Right ventricle myocardium superior (tissue), 1 donor: ENCODE data around the gene ADGRG3. TPM values are rescaled to one million over a fixed set of nuclear protein-coding genes. Genes with fewer than 3 reads are reported as not detected.
A peak's percentile ranks its signal among the peaks of the same experiment; 100 is the strongest.
"Not testable (repeated sequence)": the region's sequence is repeated elsewhere in the genome, so short reads cannot be mapped to it uniquely, and the experiment has no call there.

Experiments used
- ATAC-seq: fragments of 200-7000 bp; cut with Tn5 transposase; one replicate; pipeline ENCODE4 v1.9.1; 2020; ENCODE audit warnings: mild to moderate bottlenecking; ENCODE audit not compliant: poor library complexity
- DNase-seq: peaks from one replicate; pipeline ENCODE4 v3.0.0-alpha.2; 2020
- intact Hi-C: fragments of 100-400 bp; cut with DNase I; formaldehyde crosslinking; loops from one replicate; pipeline ENCODE4 v1.11.2; 2022
- total RNA-seq: library from RNA; stranded (reverse); fragmentation: NEBNext Ultra II Directional; extraction: Animal tissue kit (Norgen Biotek cat#: 25700); gene quantifications from one replicate; pipeline ENCODE4 v1.2.1, GENCODE V29; 2021
- donor health status: DM: no; HTN: yes; CAD: no; lungs with severe emphysema.

The ADGRG3 gene
- total RNA-seq, 1 donor from 2014 or later: 0.48 TPM

DNA sequence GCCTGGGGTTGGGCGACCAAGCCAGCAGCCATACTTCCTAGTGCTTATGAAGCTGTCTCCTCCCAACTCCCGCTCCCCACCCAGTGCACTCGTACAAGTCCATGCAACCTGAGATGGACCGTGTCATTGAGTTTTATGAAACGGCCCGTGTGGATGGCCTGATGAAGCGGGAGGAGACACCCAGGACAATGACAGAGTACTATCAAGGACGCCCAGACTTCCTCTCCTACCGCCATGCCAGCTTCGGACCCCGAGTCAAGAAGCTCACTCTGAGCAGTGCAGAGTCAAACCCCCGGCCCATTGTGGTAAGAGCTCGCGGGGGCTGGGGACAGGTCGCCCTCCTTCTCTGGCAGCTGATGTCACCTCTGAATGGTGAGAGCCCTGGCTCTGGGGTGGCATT lies 56.4 kb downstream of the ADGRG3 start:
- intact Hi-C loops: loop anchor here (5.0 to 10.0 kb wide), 2 partner anchors 120 to 147 kb away; no protein-coding TSS in a partner anchor

DNA sequence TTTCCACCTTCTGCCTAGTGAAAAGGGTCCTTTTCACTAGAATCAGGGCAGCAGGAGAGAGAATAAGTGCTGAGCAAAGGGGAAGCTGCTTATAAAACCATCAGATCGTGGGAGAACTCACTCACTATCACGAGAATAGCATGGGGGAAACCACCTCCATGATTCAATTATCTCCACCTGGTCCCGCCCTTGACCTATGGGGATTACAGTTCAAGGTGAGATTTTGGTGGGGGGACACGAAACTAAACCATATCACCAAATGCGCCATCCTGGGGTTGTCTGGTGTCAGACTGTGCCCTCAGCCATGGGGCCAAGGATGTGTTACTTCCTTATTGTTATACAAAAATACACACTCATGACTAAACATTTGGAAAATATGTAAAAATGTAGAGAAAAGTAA lies 57.0 kb downstream of the ADGRG3 start:
- DNase-seq (no peak), ATAC-seq (no peak)
- intact Hi-C loops: loop anchor here (10.0 kb wide), 1 partner anchor 120 kb away; no protein-coding TSS in a partner anchor

More for the DNA sequence above, 56.4 kb downstream of the ADGRG3 start:
- ATAC-seq: no peak
- no peak for DNase-seq

- DNase-seq (no peak), ATAC-seq (no peak)
- intact Hi-C loops: loop anchor here (10.0 kb wide), 1 partner anchor 121 kb away; no protein-coding TSS in a partner anchor
Measured at GRCh38 chr16:57725554-57725953, 57.4 kb downstream of the ADGRG3 start.

DNA sequence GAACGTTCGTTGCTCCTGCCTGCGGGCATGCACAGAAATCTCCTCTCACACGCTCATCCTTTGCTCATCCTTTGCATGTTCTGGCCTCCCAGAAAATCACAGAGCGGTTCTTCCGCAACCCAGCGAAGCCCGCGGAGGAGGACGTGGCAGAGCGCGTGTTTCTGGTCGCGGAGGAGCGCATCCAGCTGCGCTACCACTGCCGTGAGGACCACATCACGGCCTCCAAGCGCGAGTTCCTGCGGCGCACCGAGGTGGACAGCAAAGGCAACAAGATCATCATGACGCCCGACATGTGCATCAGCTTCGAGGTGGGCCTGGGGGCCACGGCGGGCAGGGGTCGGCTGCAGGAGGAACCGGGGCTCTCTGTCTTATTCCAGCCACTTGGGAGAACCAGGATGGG lies 57.9 kb downstream of the ADGRG3 start:
- intact Hi-C loops: loop anchor here (10.0 kb wide), 1 partner anchor 121 kb away; no protein-coding TSS in a partner anchor
- DNase-seq: no peak
- ATAC-seq: no peak

GRCh38 chr16:57726433-57726947 lies 58.4 kb downstream of the ADGRG3 start:
- DNase-seq: no peak
- ATAC-seq: no peak
- intact Hi-C loops: loop anchor here (10.0 kb wide), 1 partner anchor 122 kb away; no protein-coding TSS in a partner anchor

- intact Hi-C loops: loop anchor here (10.0 kb wide), 1 partner anchor 123 kb away; no protein-coding TSS in a partner anchor
- no peak for DNase-seq
Measured at GRCh38 chr16:57727610-57728009, 59.5 kb downstream of the ADGRG3 start.

GRCh38 chr16:57728336-57729181 lies 60.5 kb downstream of the ADGRG3 start:
- DNase-seq (no peak), ATAC-seq (no peak)
- intact Hi-C loops: loop anchor here (10.0 kb wide), 1 partner anchor 124 kb away; no protein-coding TSS in a partner anchor

More at GRCh38 chr16:57727610-57728009, 59.5 kb downstream of the ADGRG3 start:
- no peak for ATAC-seq

DNA sequence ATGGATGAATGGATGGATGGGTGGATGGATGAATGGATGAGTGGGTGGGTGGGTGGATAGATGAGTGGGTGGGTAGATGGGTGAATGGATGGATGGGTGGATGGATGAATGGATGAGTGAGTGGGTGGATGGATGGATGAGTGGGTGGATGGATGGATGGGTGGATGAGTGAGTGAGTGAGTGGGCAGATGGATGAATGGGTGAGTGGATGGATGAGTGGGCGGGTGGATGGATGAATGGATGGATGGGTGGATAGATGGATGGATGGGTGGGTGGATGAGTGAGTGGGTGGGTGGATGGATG lies 61.0 kb downstream of the ADGRG3 start:
- no peak for ATAC-seq
- DNase-seq: no peak
- intact Hi-C loops: loop anchor here (10.0 kb wide), 1 partner anchor 124 kb away; no protein-coding TSS in a partner anchor

DNA sequence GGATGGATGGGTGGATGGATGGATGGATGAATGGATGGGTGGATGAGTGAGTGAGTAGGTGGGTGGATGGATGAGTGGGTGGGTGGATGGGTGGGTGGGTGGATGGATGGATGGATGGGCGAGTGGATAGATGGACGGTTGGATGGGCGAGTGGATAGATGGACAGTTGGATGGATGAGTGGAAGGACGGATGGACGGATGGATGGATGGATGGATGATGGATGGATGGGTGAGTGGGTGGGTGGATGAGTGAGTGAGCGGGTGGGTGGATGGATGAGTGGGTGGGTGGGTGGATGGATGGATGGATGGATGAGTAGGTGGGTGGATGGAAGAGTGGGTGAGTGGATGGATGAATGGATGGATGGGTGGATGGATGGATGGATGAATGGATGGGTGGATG lies 61.7 kb downstream of the ADGRG3 start:
- not testable (repeated sequence) for DNase-seq, ATAC-seq
- intact Hi-C loops: loop anchor here (10.0 kb wide), 1 partner anchor 125 kb away; no protein-coding TSS in a partner anchor

DNA sequence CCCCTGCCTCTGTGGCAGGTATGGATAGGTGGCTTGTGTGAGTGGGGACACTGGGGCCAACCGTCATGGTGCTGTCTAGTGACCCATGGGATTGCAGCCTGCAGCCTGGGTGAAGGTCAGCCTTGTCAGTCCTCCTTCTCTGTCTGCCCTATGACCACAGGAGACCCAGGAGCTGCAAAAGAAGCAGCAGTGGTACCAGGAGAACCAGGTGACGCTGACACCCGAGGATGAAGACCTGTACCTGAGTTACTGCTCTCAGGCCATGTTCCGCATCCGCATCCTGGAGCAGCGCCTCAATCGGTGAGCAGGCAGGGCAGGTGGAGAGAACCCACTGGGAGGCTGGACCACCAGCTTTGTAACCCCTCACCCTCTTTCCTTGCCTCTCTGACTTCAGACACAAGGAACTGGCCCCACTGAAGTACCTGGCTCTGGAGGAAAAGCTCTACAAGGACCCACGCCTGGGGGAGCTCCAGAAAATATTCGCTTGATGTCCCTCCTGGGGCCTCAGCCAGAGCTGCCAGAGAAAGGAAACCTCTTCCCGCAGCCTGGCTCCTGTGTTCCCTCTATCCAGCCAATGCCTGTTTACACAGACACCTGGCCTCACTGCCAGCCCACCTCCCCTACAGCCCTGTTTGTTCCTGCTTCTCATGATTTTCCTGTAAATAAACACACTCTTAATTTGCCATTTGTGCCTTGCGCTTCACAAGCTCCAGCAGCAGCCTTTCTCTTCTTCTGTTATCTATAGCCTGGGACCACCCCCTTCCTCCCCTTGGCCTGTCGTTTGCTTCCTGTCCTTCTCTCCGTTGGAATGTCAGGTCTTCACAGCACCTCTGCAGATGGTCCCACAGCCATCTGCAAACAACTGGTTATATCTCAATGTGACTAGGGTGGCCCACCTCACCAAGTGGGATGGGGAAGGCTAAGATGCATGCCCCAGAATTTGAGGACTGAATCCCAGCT lies 62.9 kb downstream of the ADGRG3 start:
- ATAC-seq: no peak
- no peak for DNase-seq
- intact Hi-C loops: no loop called here

DNA sequence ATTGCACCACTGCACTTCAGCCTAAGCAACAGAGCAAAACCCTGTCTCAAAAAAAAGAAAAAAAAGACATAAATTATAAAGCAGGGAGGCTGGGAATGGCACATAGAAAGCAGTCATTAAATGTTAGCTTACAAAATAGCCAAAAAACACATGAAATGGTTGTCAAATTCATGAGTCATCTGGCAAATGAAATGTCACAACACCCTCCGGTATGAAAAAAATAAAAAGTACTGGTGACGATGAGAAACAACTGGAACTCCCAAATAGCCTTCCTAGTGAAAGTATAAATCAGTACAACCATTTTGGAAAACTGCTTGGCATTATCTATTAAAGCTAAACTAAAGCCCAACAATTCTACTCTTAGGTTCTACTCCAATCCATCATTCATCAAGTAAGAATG lies 63.9 kb downstream of the ADGRG3 start:
- no peak for ATAC-seq
- intact Hi-C loops: no loop called here
- no peak for DNase-seq

DNA sequence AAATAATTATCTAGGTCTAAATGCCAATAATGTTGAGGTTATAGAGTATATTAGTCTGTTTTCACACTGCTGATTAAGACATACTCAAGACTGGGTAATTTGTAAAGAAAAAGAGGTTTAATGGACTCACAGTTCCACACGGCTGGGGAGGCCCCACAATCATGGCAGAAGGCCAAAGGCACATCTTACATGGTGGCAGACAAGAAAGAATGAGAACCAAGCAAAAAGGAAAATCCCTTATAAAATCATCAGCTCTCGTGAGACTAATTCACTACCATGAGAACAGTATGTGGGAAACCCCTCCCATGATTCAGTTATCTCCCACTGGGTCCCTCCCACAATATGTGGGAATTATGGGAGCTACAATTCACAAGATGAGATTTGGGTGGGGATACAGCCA lies 64.6 kb downstream of the ADGRG3 start:
- DNase-seq (no peak), ATAC-seq (no peak)
- intact Hi-C loops: no loop called here

DNA sequence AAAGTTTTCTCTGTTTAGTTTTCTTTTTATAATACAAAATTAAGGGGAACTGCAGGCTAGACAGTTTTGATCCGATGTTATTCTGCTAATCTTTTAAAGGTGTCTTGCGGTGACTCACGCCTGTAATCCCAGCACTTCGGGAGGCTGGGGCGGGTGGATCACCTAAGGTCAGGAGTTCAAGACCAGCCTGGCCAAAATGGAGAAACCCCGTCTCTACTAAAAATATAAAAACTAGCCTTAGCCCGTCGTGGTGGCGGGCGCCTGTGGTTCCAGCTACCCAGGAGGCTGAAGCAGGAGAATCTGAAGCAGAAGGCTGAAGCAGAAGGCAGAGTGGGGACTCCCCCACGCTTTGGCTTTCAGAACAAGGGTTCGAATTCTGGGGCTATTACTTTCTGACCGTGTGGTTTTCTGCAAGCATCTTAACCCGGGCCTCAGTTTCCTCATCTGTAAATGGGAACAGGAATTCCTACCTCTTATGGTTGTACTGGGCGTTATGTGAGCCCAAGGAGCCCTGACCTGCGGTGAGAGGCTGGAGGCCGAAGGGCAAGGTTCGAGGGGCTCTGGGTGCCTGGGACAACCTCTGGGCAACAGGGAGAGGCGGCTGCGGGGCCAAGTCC lies 66.3 kb downstream of the ADGRG3 start:
- DNase-seq (no peak), ATAC-seq (no peak)
- intact Hi-C loops: no loop called here

DNA sequence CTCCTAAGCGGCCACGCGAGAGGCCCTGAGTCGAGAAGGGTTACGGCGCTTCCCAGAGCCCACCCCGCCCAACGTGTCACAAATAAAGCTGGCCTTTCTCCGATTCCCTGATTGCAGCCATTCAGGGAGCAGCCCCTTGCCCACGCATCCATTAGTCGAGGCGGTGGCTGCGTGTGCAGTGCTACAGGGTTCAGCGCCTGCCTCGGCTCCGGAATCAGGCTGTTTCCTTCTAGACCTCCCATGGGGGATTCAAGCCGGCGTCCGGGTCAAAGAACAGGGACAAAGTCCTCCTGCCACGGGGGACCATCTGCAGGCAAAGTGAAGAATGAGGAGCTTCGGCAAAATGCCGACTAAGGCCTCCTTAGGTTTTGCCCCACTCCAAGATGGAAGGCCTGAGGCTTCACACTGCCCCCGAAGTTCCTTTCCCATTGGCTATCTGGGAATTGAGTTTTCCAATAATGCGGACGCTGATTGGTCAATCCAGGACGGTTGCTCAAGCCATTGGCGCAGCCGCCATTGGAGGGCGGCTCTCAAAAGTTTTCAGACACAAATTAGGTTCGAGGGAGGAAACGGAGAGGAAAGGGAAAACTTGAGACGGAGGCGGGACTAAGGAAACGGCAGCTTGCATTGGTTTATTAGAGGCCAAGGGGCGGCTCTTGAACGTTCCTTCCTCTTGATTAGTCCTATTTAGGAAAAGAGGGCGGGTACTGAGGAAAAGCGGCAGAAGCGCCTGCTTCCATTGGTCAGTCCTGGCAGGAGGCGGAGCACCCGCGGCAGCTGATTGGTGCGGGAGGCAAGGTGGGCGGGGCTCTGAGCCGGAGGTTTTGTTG lies 67.0 kb downstream of the ADGRG3 start:
- peak; percentile 99 for DNase-seq
- intact Hi-C loops: no loop called here
- peak; percentile 96 for ATAC-seq

DNA sequence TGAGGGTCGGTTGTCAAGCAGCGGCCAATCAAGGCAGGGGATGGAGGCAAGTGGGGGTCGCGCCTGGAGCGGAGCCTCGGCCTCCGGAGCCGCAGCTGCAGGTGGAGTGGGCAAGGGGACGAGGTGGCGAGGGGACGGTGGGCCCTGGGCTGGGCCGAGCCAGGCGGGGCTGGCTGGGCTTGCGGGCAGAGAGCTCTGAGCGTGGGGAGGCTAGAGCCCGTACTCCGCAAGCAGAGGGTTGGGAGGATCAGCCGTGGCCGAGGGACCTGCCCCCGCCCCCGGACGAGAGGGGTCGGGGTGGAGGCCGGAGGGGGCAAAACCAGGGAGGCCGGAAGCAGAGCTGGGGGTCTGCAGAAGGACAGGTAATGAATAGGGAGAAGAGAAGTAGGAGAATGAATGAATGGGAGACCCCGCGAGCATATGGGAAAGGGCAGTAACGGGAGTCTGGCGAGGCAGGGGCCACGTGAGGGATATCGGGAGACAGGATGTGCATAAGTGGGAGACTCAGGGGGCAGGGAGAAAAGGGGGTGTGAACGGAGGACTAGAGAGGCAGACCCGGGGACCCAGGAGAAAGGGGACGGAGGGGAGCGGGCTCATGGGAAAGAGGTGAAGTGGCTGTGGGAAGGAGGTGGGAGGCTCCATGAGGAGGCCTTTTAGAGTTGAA lies 67.8 kb downstream of the ADGRG3 start, which contains the start of gene KATNB1:
KATNB1 (plus strand) TSS at position 16 of the 664 bp plus-strand sequence. CDS start 1,474 bp downstream, outside the sequence.
- intact Hi-C loops: no loop called here
- ATAC-seq (peak; percentile 33), DNase-seq (no peak)

DNA sequence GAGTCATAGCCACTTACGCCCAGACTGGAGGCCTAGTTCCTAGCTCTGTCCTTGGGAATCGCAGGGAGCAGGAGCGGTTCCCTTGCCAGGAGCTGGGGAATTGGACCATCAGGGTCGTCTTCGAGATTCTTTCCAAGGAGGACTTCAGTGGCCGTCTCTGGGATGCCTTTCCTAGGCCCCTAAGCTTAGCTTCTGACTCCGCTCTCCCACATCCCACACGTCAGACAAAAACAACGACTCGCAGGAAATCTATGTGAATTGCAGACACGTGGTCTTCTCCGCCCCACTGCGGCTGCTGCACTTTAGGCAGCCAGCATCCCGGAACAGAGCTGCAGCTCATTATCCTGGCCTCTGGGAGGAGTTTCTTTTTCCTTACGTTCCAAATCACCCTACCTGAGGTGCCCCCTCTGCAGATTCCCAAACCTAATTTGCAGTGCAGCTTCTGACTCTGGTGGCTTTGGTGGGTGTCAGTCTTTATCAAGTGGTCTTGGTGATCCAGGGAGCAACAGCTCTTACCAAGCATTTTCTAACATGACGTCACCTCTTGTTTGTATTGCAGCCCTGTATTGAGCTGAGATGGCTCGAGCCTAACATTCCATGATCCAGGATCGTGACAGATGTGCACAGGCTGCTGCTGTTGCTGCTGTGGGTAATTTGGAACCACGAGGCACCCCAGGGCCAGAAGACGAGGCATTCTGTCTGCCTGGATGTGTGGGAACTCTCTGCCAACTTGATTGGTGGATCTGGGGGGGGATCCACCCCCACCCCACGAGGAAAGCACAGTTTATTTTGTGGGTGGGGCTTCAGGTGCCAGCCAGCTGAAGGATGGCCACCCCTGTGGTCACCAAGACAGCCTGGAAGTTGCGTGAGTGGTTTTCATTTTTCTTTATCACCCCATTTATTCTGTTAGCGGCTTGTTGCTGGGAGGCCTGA lies 68.6 kb downstream of the ADGRG3 start:
- DNase-seq (no peak), ATAC-seq (no peak)
- intact Hi-C loops: no loop called here
